ENCODE measurements around the gene MED20. TPM values are rescaled to one million over a fixed set of nuclear protein-coding genes. Genes with fewer than 3 reads are reported as not detected.

MED20 gene
- total and polyA plus RNA-seq, 10 of the 15 experiments (the other 5 are each of a cell fraction or from before 2014, with no cell fraction given) = 13.4 to 24.8 (median 17.9) TPM

- Histone ChIP-seq H2AFZ (ENCODE audit: control insufficient read depth, low read depth, low read length) (peak within 1 kb of the TSS; percentile 85), H3K79me2 (ENCODE audit: control insufficient read depth, insufficient read depth, low read length) (peaks cover 2% of the 10 kb centered on the region; the same call in 1 of the 2 replicates), H3K9ac (ENCODE audit: control insufficient read depth, insufficient read depth, low read length) (peak within 1 kb of the TSS; percentile 80), H3K36me3 (ENCODE audit: control insufficient read depth in 2 of 2, insufficient read depth in 2 of 2, low read length in 1 of 2) (no peaks in the 10 kb centered on the region), H3K4me2 (ENCODE audit: control insufficient read depth, insufficient read depth) (peak within 1 kb of the TSS; percentile 100), H4K20me1 (ENCODE audit: control insufficient read depth, insufficient read depth) (no peaks in the 10 kb centered on the region), H3K27me3 (replicated peaks in 1 of 2; ENCODE audit: control insufficient read depth in 2 of 2, insufficient read depth in 2 of 2, low read length in 1 of 2) (no peaks in the 10 kb centered on the region), H3K4me1 (ENCODE audit: control insufficient read depth, insufficient read depth, low read length) (peaks cover 6% of the 10 kb centered on the region; the same call in 1 of the 2 replicates), H3K9me3 (replicated peaks; ENCODE audit: control insufficient read depth, insufficient read depth, low read length) (no peaks in the 10 kb centered on the region), H3K4me3 (peak within 1 kb of the TSS; percentile 89), H3K27ac (ENCODE audit: control insufficient read depth, insufficient read depth) (peak within 1 kb of the TSS; percentile 90)
- ChIA-PET POLR2A (interaction anchor here (0.6 to 1.8 kb wide), 14 partner anchors 10 to 851 kb away, joined by 3 to 9 read pairs (median 4); partner anchors contain the start of genes BYSL, MED20, TAF8 and TBCC), CTCF (interaction anchor here (0.8 to 4.9 kb wide), 13 partner anchors 8 to 148 kb away, joined by 3 to 31 read pairs (median 4); partner anchors contain the start of genes BYSL and MED20), SMC1A (ENCODE audit: uncharacterized antibody, unreplicated experiment) (interaction anchor here (0.7 to 2.2 kb wide), 13 partner anchors 9 to 209 kb away, joined by 3 to 15 read pairs (median 4); partner anchors contain the start of genes BYSL and MED20), RAD21 (ENCODE audit: unreplicated experiment) (interaction anchor here (0.9 to 2.2 kb wide), 7 partner anchors 25 to 156 kb away, joined by 3 to 10 read pairs (median 5); partner anchors contain the start of genes BYSL, MED20 and TOMM6)
- FAIRE-seq (peak; percentile 73), ATAC-seq (peak; percentile 96), DNase-seq (ENCODE audit: low read depth, low spot score) (peak; percentile 65)
- intact Hi-C loops (cut with micrococcal nuclease; ENCODE audit: unreplicated experiment) = loop anchor here (1.0 to 5.0 kb wide), 4 partner anchors 26 to 108 kb away; partner anchors contain the start of genes BYSL, CCND3, MED20 and TOMM6
- in situ Hi-C loops (cut with MboI) = no loop called here
- BruUV-seq (replicated peaks) = no TSS peak
- WGBS (ENCODE audit: insufficient coverage, insufficient replicate concordance, low lambda C conversion rate, missing lambda C conversion rate) = 1% methylated on average over 28 of the region's 55 CpGs
- TF ChIP-seq MYC (IDR thresholded peaks at IDR 0.05; ENCODE audit: insufficient read depth, insufficient read length, insufficient replicate concordance, low read length, severe bottlenecking) = no peak
- no peak for TF ChIP-seq WRNIP1 (IDR thresholded peaks at IDR 0.05; ENCODE audit: borderline replicate concordance, low read depth, low read length)
- peak; percentile 96 for TF ChIP-seq RAD51 (IDR thresholded peaks at IDR 0.05)
- TF ChIP-seq ASH2L (IDR thresholded peaks at IDR 0.05; ENCODE audit: borderline replicate concordance, low read depth) = 0 out of 2 replicates have a peak, but pooled peaks have one; percentile 51
- peak; percentile 56 for TF ChIP-seq NBN (IDR thresholded peaks at IDR 0.05)
- TF ChIP-seq PAX5 (IDR thresholded peaks at IDR 0.05; ENCODE audit: borderline replicate concordance, low read depth, low read length) = peak; percentile 5; the same call in 1 of the 2 replicates
- no peak for TF ChIP-seq ZBTB4 (CRISPR knock-in tag; IDR thresholded peaks at IDR 0.05)
- no peak; the same call in 1 of the 2 replicates for TF ChIP-seq HDAC2 (IDR thresholded peaks at IDR 0.05)
- TF ChIP-seq ZSCAN29 (IDR thresholded peaks at IDR 0.05) = no peak
- TF ChIP-seq KLF5 (IDR thresholded peaks at IDR 0.05; ENCODE audit: partially characterized antibody) = no peak
- no peak for TF ChIP-seq HDGF (IDR thresholded peaks at IDR 0.05)
- TF ChIP-seq CEBPB (IDR thresholded peaks at IDR 0.05; ENCODE audit: borderline replicate concordance in 1 of 2, low read depth in 2 of 2, low read length in 2 of 2) = no peak
- no peak; the same call in 1 of the 2 replicates for TF ChIP-seq YY1 (IDR thresholded peaks at IDR 0.05; ENCODE audit: low read depth, low read length)
- TF ChIP-seq, protein P1, sequence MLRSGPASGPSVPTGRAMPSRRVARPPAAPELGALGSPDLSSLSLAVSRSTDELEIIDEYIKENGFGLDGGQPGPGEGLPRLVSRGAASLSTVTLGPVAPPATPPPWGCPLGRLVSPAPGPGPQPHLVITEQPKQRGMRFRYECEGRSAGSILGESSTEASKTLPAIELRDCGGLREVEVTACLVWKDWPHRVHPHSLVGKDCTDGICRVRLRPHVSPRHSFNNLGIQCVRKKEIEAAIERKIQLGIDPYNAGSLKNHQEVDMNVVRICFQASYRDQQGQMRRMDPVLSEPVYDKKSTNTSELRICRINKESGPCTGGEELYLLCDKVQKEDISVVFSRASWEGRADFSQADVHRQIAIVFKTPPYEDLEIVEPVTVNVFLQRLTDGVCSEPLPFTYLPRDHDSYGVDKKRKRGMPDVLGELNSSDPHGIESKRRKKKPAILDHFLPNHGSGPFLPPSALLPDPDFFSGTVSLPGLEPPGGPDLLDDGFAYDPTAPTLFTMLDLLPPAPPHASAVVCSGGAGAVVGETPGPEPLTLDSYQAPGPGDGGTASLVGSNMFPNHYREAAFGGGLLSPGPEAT (IDR thresholded peaks at IDR 0.05; ENCODE audit: low read depth) = peak; percentile 94
Observed at GRCh38 chr6:41895300-41896233, 25.4 kb downstream of the MED20 start, which contains the start of gene USP49. Gene USP49, minus strand, starts transcription at chr6:41895375. Its CDS starts 88,392 bp downstream, at chr6:41806983.

All from GM12878 (cell line).